ENCODE results near the gene GPR141.

Gene GPR141

DNA sequence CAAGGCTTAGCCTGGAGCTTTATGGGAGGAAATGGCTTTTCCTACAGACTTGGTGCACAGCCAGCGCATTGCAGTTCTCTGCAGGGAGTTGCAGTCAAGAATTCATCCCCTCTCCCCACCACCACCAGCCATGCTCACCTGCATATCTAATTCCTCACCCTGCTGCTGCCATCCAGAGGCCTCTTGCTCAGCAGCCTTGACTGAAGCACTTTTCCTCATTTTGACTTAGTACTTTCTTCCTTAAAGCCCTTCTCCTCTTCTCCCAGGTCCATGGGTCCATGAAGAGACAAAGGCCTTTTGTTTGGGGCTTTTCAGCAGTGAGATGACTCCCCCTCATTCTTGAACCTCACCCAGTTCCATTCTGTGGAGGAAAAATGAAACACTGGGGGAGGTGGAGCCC is 39.7 kb upstream of the GPR141 start:
- H3K4me3 ChIP-seq (ENCODE audit: low read depth, low read length, poor library complexity, severe bottlenecking) = no peak overlapping the region
- no peak overlapping the region for H3K27ac ChIP-seq (ENCODE audit: low read depth, low read length, poor library complexity, severe bottlenecking)
- H3K4me2 ChIP-seq (ENCODE audit: low read length) = no peak overlapping the region

DNA sequence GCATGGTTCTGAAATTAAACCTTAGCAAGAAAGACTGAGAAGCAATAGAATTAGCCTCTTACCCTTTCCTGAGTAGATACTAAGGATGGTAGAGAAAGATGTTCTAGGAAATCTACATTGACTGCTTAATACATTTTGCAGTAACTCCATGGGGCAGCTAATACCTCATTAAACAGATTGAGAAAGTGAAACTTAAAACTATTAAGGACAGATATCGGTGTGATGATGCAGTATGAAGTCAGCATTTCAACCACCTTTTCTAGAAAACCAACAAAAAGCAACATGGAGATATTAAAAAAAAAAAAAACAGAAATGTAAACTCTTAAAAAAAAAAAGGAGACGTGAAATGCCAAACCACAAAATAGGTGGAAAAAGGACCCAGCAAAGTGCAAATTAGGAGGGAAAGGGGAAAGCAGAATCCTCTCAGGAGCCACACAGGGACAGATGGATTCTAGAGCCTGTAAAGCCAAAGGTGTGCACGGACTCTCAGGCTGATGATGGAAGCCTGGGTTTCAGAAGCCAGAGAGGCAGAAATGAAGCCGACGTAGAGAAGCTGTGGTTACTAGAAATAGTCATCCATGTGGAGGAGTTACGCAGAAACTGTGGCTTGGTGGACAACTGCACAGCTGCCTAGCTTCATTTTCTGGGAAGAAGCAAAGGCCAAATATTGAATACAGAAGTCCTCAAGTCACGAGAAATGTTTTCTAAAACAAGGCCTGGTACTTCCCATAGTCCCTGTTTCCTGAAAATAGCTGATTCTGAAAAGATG is 38.1 kb upstream of the GPR141 start:
- H4K20me1 ChIP-seq (ENCODE audit: insufficient read depth, low read length) = no peaks in the 10 kb centered on the region
- no peak overlapping the region for H3K27ac ChIP-seq (ENCODE audit: low read depth, low read length, poor library complexity, severe bottlenecking)
- no peaks in the 10 kb centered on the region for H3K27me3 ChIP-seq (ENCODE audit: insufficient read depth, low read length)
- H3K4me3 ChIP-seq (ENCODE audit: low read depth, low read length, poor library complexity, severe bottlenecking) = no peak overlapping the region
- H3K4me1 ChIP-seq (ENCODE audit: insufficient read depth, low read length, severe bottlenecking) = no peaks in the 10 kb centered on the region
- TF ChIP-seq EZH2 (IDR thresholded peaks at IDR 0.05; ENCODE audit: borderline replicate concordance, low read length) = no peak
- TF ChIP-seq, protein P1, sequence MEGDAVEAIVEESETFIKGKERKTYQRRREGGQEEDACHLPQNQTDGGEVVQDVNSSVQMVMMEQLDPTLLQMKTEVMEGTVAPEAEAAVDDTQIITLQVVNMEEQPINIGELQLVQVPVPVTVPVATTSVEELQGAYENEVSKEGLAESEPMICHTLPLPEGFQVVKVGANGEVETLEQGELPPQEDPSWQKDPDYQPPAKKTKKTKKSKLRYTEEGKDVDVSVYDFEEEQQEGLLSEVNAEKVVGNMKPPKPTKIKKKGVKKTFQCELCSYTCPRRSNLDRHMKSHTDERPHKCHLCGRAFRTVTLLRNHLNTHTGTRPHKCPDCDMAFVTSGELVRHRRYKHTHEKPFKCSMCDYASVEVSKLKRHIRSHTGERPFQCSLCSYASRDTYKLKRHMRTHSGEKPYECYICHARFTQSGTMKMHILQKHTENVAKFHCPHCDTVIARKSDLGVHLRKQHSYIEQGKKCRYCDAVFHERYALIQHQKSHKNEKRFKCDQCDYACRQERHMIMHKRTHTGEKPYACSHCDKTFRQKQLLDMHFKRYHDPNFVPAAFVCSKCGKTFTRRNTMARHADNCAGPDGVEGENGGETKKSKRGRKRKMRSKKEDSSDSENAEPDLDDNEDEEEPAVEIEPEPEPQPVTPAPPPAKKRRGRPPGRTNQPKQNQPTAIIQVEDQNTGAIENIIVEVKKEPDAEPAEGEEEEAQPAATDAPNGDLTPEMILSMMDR (IDR thresholded peaks at IDR 0.05; ENCODE audit: low read length) = no peak
- no peaks in the 10 kb centered on the region for H3K9me2 ChIP-seq (ENCODE audit: low read depth, low read length)
- no peak overlapping the region for H3K4me2 ChIP-seq (ENCODE audit: low read length)
- no peak overlapping the region for H2AFZ ChIP-seq (ENCODE audit: low read length)
- H3K36me3 ChIP-seq (ENCODE audit: insufficient read depth, low read length) = no peaks in the 10 kb centered on the region
- no peak overlapping the region for H3K9ac ChIP-seq (ENCODE audit: low read length)
- H3K9me3 ChIP-seq (ENCODE audit: low read length) = no peaks in the 10 kb centered on the region
- H3K79me2 ChIP-seq (ENCODE audit: insufficient read depth, low read length) = no peaks in the 10 kb centered on the region
- no peaks in the 10 kb centered on the region for H3F3A ChIP-seq (ENCODE audit: insufficient read depth, low read length)

More for the DNA sequence above, 39.7 kb upstream of the GPR141 start:
- Histone ChIP-seq H3K9me2 (ENCODE audit: low read depth, low read length) (no peaks in the 10 kb centered on the region), H3K36me3 (ENCODE audit: insufficient read depth, low read length) (no peaks in the 10 kb centered on the region), H3K79me2 (ENCODE audit: insufficient read depth, low read length) (no peaks in the 10 kb centered on the region), H3K4me1 (ENCODE audit: insufficient read depth, low read length, severe bottlenecking) (no peaks in the 10 kb centered on the region), H4K20me1 (ENCODE audit: insufficient read depth, low read length) (no peaks in the 10 kb centered on the region), H3K9ac (ENCODE audit: low read length) (no peak overlapping the region), H3F3A (ENCODE audit: insufficient read depth, low read length) (no peaks in the 10 kb centered on the region), H3K9me3 (ENCODE audit: low read length) (no peaks in the 10 kb centered on the region), H2AFZ (ENCODE audit: low read length) (no peak overlapping the region), H3K27me3 (ENCODE audit: insufficient read depth, low read length) (no peaks in the 10 kb centered on the region)
- TF ChIP-seq, protein P1 (IDR thresholded peaks at IDR 0.05; ENCODE audit: low read length) = no peak
- no peak for TF ChIP-seq EZH2 (IDR thresholded peaks at IDR 0.05; ENCODE audit: borderline replicate concordance, low read length)

- Histone ChIP-seq H3K9me3 (ENCODE audit: low read length) (no peaks in the 10 kb centered on the region), H3K4me1 (ENCODE audit: insufficient read depth, low read length, severe bottlenecking) (no peaks in the 10 kb centered on the region), H3K27ac (ENCODE audit: low read depth, low read length, poor library complexity, severe bottlenecking) (no peak overlapping the region), H2AFZ (ENCODE audit: low read length) (no peak overlapping the region), H3K9ac (ENCODE audit: low read length) (no peak overlapping the region), H3K4me3 (ENCODE audit: low read depth, low read length, poor library complexity, severe bottlenecking) (no peak overlapping the region), H3K27me3 (ENCODE audit: insufficient read depth, low read length) (no peaks in the 10 kb centered on the region), H4K20me1 (ENCODE audit: insufficient read depth, low read length) (no peaks in the 10 kb centered on the region), H3K79me2 (ENCODE audit: insufficient read depth, low read length) (no peaks in the 10 kb centered on the region), H3F3A (ENCODE audit: insufficient read depth, low read length) (no peaks in the 10 kb centered on the region), H3K9me2 (ENCODE audit: low read depth, low read length) (no peaks in the 10 kb centered on the region), H3K36me3 (ENCODE audit: insufficient read depth, low read length) (no peaks in the 10 kb centered on the region), H3K4me2 (ENCODE audit: low read length) (no peak overlapping the region)
- TF ChIP-seq, protein P1 (IDR thresholded peaks at IDR 0.05; ENCODE audit: low read length) = no peak
- no peak for TF ChIP-seq EZH2 (IDR thresholded peaks at IDR 0.05; ENCODE audit: borderline replicate concordance, low read length)
Observed at GRCh38 chr7:37656913-37657530, 26.5 kb upstream of the GPR141 start.

Data from OCI-LY1 (cell line).